GM21723 (cell line): ENCODE data around the gene TEX264.

Source experiments
- ATAC-seq: cut with Tn5 transposase; IDR thresholded peaks from one replicate; pipeline ENCODE4 v1.9.1; 2021; ENCODE audit warnings: mild to moderate bottlenecking, moderate library complexity; ENCODE audit not compliant: unreplicated experiment

The TEX264 gene

GRCh38 chr3:51691949-51692348 lies 20.9 kb downstream of the TEX264 start:
- no peak for ATAC-seq

GRCh38 chr3:51692980-51693395 lies 21.9 kb downstream of the TEX264 start:
- ATAC-seq: no peak

- ATAC-seq: no peak
Measured at GRCh38 chr3:51696954-51697353, 25.9 kb downstream of the TEX264 start.

GRCh38 chr3:51698209-51698608 lies 27.2 kb downstream of the TEX264 start:
- no peak for ATAC-seq

GRCh38 chr3:51700403-51700802 lies 29.4 kb downstream of the TEX264 start:
- ATAC-seq: no peak

GRCh38 chr3:51702156-51702555 lies 31.1 kb downstream of the TEX264 start:
- ATAC-seq: no peak

GRCh38 chr3:51703068-51703760 lies 32.2 kb downstream of the TEX264 start:
- ATAC-seq: no peak

- ATAC-seq: no peak
Measured at GRCh38 chr3:51703761-51704510, 32.9 kb downstream of the TEX264 start.

- ATAC-seq: no peak
Measured at GRCh38 chr3:51704511-51704950, 33.5 kb downstream of the TEX264 start.

GRCh38 chr3:51705276-51706020 lies 34.4 kb downstream of the TEX264 start:
- ATAC-seq: no peak

GRCh38 chr3:51706021-51706485 lies 35.0 kb downstream of the TEX264 start:
- no peak for ATAC-seq

GRCh38 chr3:51706788-51707731 lies 36.0 kb downstream of the TEX264 start, which contains the start of gene GRM2:
TSS of gene GRM2 (plus strand) at chr3:51707068. CDS start at chr3:51708984, 1,916 bp downstream.
- ATAC-seq: no peak

- no peak for ATAC-seq
Measured at GRCh38 chr3:51708216-51708845, 37.3 kb downstream of the TEX264 start.

- no peak for ATAC-seq
Measured at GRCh38 chr3:51709004-51709420, 38.0 kb downstream of the TEX264 start.

GRCh38 chr3:51709675-51710074 lies 38.6 kb downstream of the TEX264 start:
- ATAC-seq: no peak

GRCh38 chr3:51710631-51711351 lies 39.7 kb downstream of the TEX264 start:
- ATAC-seq: no peak

GRCh38 chr3:51711352-51712037 lies 40.4 kb downstream of the TEX264 start:
- ATAC-seq: no peak

- ATAC-seq: no peak
Measured at GRCh38 chr3:51712038-51712420, 41.0 kb downstream of the TEX264 start.

- no peak for ATAC-seq
Measured at GRCh38 chr3:51712511-51712931, 41.5 kb downstream of the TEX264 start.
